ENCODE data around the gene RO60. TPM values are rescaled to one million over a fixed set of nuclear protein-coding genes. Genes with fewer than 3 reads are reported as not detected.

RO60 gene
- total RNA-seq, 4 donors from 2014 or later = 112 to 277 (median 168) TPM

- Histone ChIP-seq H3K4me3 (no peak overlapping the region), H3K9me3 (no peaks in the 10 kb centered on the region), H3K27ac (replicated peaks in 1 of 4) (peak overlapping the region; percentile 40 to 73 (median 71)), H3K4me1 (peaks cover 11 to 58% (median 31%) of the 10 kb centered on the region in 4 donors), H3K36me3 (no peaks in the 10 kb centered on the region), H3K27me3 (no peaks in the 10 kb centered on the region)
- 52% methylated on average over 2 of the region's 2 CpGs for WGBS
- no peak for DNase-seq (ENCODE audit: extremely low spot score)
- TF ChIP-seq EP300 (IDR thresholded peaks at IDR 0.05) (no peak), POLR2AphosphoS5 (IDR thresholded peaks at IDR 0.05) (no peak), POLR2A (IDR thresholded peaks at IDR 0.05; ENCODE audit: low read depth) (no peak), CTCF (IDR thresholded peaks at IDR 0.05) (no peak)
- intact Hi-C loops (cut with DNase I) = loop anchor here (10.0 kb wide), 1 partner anchor 100 kb away; no protein-coding TSS in a partner anchor
These were observed 45.0 kb upstream of the RO60 start for GRCh38 chr1:193014400-193014799.

- Histone ChIP-seq H3K27me3 (no peaks in the 10 kb centered on the region), H3K36me3 (peaks cover 0 to under 1% (median 0%) of the 10 kb centered on the region in 4 donors), H3K27ac (replicated peaks in 1 of 4) (peak overlapping the region in 1 of 4 donors; percentile 7), H3K4me3 (no peak overlapping the region), H3K9me3 (no peaks in the 10 kb centered on the region), H3K4me1 (peaks cover 11 to 58% (median 35%) of the 10 kb centered on the region in 4 donors)
- TF ChIP-seq POLR2AphosphoS5 (IDR thresholded peaks at IDR 0.05) (no peak), POLR2A (IDR thresholded peaks at IDR 0.05; ENCODE audit: low read depth) (no peak), EP300 (IDR thresholded peaks at IDR 0.05) (no peak), CTCF (IDR thresholded peaks at IDR 0.05) (no peak)
- intact Hi-C loops (cut with DNase I) = loop anchor here (2.0 to 10.0 kb wide), 2 partner anchors 102 to 208 kb away; partner anchors contain the start of gene RGS2
- DNase-seq (ENCODE audit: extremely low spot score) = no peak
These were observed 42.6 kb upstream of the RO60 start for GRCh38 chr1:193016788-193017187.

- no peak for DNase-seq (ENCODE audit: extremely low spot score)
- TF ChIP-seq POLR2AphosphoS5 (IDR thresholded peaks at IDR 0.05) = peak in 1 of 2 donors; percentile 34
- TF ChIP-seq CTCF (IDR thresholded peaks at IDR 0.05) = peak; percentile 58 to 75 (median 66)
- no peak for TF ChIP-seq EP300 (IDR thresholded peaks at IDR 0.05)
- no peak for TF ChIP-seq POLR2A (IDR thresholded peaks at IDR 0.05; ENCODE audit: low read depth)
- no peaks in the 10 kb centered on the region for H3K27me3 ChIP-seq
- peak overlapping the region in 3 of 4 donors; percentile 20 to 53 (median 41) for H3K27ac ChIP-seq (replicated peaks in 1 of 4)
- peak overlapping the region in 3 of 4 donors; percentile 3 to 11 (median 3) for H3K4me3 ChIP-seq
- intact Hi-C loops (cut with DNase I) = loop anchor here (5.0 to 10.0 kb wide), 2 partner anchors 105 to 547 kb away; no protein-coding TSS in a partner anchor
- no peaks in the 10 kb centered on the region for H3K9me3 ChIP-seq
- peaks cover 0 to 13% (median 0%) of the 10 kb centered on the region in 4 donors for H3K36me3 ChIP-seq
- peaks cover 3 to 36% (median 19%) of the 10 kb centered on the region in 4 donors for H3K4me1 ChIP-seq
These were observed 39.9 kb upstream of the RO60 start for GRCh38 chr1:193019442-193020026.

GRCh38 chr1:193025218-193025617 is 34.2 kb upstream of the RO60 start:
- intact Hi-C loops (cut with DNase I) = loop anchor here (5.0 kb wide), 1 partner anchor 413 kb away; no protein-coding TSS in a partner anchor
- Histone ChIP-seq H3K9me3 (no peaks in the 10 kb centered on the region), H3K36me3 (peaks cover 6 to 45% (median 12%) of the 10 kb centered on the region in 4 donors), H3K4me1 (peaks cover 0 to under 1% (median 0%) of the 10 kb centered on the region in 4 donors), H3K27me3 (no peaks in the 10 kb centered on the region), H3K4me3 (no peak overlapping the region), H3K27ac (replicated peaks in 1 of 4) (no peak overlapping the region)
- TF ChIP-seq EP300 (IDR thresholded peaks at IDR 0.05) = no peak
- no peak for TF ChIP-seq POLR2A (IDR thresholded peaks at IDR 0.05; ENCODE audit: low read depth)
- no peak for TF ChIP-seq POLR2AphosphoS5 (IDR thresholded peaks at IDR 0.05)
- TF ChIP-seq CTCF (IDR thresholded peaks at IDR 0.05) = no peak
- no peak for DNase-seq (ENCODE audit: extremely low spot score)
